GM23338 (cell line): ENCODE data around the gene TWSG1.

Source experiments
- CTCF ChIP-seq, 2 experiments: fragments of 200-600 bp in 1 of 2; sonication (generic) in 1 of 2; conservative IDR thresholded peaks; 2 replicates each; pipeline versions ENCODE4 v1.5.1 to v1.6.1; 2016 to 2017; ENCODE audit warnings: antibody characterized with exemption in 2 of 2, low read depth in 2 of 2, mild to moderate bottlenecking in 2 of 2, moderate library complexity in 1 of 2
- EZH2 ChIP-seq: fragments of 200-600 bp; sonication (generic); IDR thresholded peaks from one replicate; pipeline ENCODE4 v1.8.0; 2017; ENCODE audit warnings: antibody characterized with exemption, mild to moderate bottlenecking, low read depth; ENCODE audit not compliant: unreplicated experiment

GRCh38 chr18:9297007-9297393 is 37.6 kb upstream of the TWSG1 start:
- no peak for TF ChIP-seq CTCF (conservative IDR thresholded peaks at IDR 0.05; ENCODE audit: low read depth in 2 of 2)
- TF ChIP-seq EZH2, result no peak
